ENCODE results near the gene ATP5F1E.

DNA sequence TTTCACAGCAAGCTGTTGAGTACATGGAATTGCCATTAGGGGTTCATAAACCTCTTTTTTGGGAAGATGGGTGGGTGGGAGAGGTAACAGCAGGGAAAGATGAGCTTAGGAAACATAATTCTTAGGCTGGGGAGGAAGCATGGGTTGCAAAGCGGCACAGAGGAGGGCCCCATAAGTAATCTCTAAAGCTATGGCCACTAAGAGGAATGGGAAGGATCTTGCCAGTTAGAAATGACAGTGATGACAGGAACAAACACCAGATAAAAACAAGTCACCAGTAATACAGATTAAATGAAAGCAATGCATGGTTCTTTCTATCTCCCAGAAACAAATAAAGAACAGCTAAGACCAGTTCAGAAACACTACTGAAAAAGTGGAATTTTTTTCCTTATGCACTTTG is 41.4 kb upstream of the ATP5F1E start:
- TF ChIP-seq, protein P1, sequence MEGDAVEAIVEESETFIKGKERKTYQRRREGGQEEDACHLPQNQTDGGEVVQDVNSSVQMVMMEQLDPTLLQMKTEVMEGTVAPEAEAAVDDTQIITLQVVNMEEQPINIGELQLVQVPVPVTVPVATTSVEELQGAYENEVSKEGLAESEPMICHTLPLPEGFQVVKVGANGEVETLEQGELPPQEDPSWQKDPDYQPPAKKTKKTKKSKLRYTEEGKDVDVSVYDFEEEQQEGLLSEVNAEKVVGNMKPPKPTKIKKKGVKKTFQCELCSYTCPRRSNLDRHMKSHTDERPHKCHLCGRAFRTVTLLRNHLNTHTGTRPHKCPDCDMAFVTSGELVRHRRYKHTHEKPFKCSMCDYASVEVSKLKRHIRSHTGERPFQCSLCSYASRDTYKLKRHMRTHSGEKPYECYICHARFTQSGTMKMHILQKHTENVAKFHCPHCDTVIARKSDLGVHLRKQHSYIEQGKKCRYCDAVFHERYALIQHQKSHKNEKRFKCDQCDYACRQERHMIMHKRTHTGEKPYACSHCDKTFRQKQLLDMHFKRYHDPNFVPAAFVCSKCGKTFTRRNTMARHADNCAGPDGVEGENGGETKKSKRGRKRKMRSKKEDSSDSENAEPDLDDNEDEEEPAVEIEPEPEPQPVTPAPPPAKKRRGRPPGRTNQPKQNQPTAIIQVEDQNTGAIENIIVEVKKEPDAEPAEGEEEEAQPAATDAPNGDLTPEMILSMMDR (IDR thresholded peaks at IDR 0.05; ENCODE audit: insufficient read depth, low read depth, low read length): no peak
- no peak for TF ChIP-seq EZH2 (IDR thresholded peaks at IDR 0.05; ENCODE audit: insufficient read depth, low read length)

Measured in astrocyte (in vitro differentiated cells and primary cell).